ENCODE measurements around the gene ZSCAN10. TPM values are rescaled to one million over a fixed set of nuclear protein-coding genes. Genes with fewer than 3 reads are reported as not detected.

ZSCAN10 gene
- total and polyA plus RNA-seq, 9 of the 15 experiments (the other 6 are each of a cell fraction or from before 2014, with no cell fraction given), result 0.22 TPM; not detected in 8

DNA sequence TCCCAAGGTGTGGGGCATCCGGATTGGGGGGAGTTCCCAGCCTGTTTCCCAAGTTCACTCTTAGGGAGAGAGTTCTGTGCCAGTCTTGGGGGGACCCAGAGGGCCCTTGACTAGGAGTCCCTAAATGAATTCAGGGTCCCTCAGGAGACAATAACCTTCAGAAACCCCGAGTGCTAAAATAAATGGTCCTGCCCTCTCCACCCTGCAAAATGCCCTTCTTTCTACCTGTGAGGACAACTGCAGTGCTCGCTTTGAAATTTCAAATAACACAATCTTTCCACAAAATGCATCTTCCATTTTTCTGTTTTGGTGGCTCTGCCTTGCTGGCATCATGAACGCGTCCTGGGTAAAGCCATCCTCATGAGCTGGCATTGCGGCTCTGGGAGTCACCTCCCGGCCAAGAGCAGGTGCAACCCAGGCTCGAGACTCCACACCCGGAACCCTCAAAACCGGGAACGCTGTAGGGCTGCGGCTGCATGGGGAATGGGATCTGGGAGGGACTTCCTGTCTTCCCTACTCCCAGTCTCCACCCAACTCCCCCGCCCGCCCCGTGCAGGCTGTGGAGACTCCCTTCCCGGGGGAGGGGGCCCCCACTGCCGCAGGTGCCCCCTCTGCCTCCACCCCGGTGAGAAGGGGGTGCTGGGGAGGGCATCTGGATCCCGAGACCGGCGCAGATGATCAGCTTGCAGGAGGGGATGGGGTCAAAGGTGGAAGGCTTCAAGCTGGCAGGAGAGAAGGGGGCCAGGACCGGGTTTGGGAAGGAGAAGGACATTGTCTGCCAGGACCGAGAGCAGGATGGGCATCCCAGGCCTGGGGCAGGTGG, 13.2 kb upstream of the ZSCAN10 start, which contains the start of gene ZNF205 (continued):
- TF ChIP-seq AFF4 (CRISPR knock-in tag; IDR thresholded peaks at IDR 0.05) (no peak), HMG20A (CRISPR knock-in tag; conservative IDR thresholded peaks at IDR 0.05) (no peak), MEF2D (tag; conservative IDR thresholded peaks at IDR 0.05; ENCODE audit: low read depth) (no peak), L3MBTL2 (IDR thresholded peaks at IDR 0.05) (0 out of 2 replicates have a peak, but pooled peaks have one; percentile 25), PTTG1 (tag; IDR thresholded peaks at IDR 0.05; ENCODE audit: low read depth) (no peak), PHF8 (IDR thresholded peaks at IDR 0.05; ENCODE audit: borderline replicate concordance, low read length) (peak; percentile 66; the same call in 1 of the 2 replicates), EGR1 (conservative IDR thresholded peaks at IDR 0.05) (peak; percentile 56), JUNB (CRISPR knock-in tag; conservative IDR thresholded peaks at IDR 0.05) (no peak), ZNF282 (CRISPR knock-in tag; IDR thresholded peaks at IDR 0.05) (no peak), HOXB6 (CRISPR knock-in tag; IDR thresholded peaks at IDR 0.05; ENCODE audit: borderline replicate concordance) (no peak), ZNF444 (CRISPR knock-in tag; IDR thresholded peaks at IDR 0.05) (no peak), TEAD2 (tag; IDR thresholded peaks at IDR 0.05) (no peak), ZNF778 (CRISPR knock-in tag; IDR thresholded peaks at IDR 0.05) (no peak), KDM5B (IDR thresholded peaks at IDR 0.05; ENCODE audit: insufficient replicate concordance, low read depth, low read length) (peak; percentile 66), ATF1 (CRISPR knock-in tag; IDR thresholded peaks at IDR 0.05) (no peak), ATF1 (tag; IDR thresholded peaks at IDR 0.05) (0 out of 2 replicates have a peak, but pooled peaks have one; percentile 29), ARID1B (IDR thresholded peaks at IDR 0.05) (peak; percentile 9; the same call in 1 of the 2 replicates), POLR2B (IDR thresholded peaks at IDR 0.05; ENCODE audit: low read depth, partially characterized antibody) (peak; percentile 29), TOE1 (IDR thresholded peaks at IDR 0.05; ENCODE audit: borderline replicate concordance) (peak; percentile 60; the same call in 1 of the 2 replicates), TOE1 (CRISPR knock-in tag; IDR thresholded peaks at IDR 0.05; ENCODE audit: borderline replicate concordance, low read depth) (no peak), POLR2A (conservative IDR thresholded peaks at IDR 0.05) (peak; percentile 50; the same call in 1 of the 2 replicates), ZNF77 (CRISPR knock-in tag; IDR thresholded peaks at IDR 0.05) (no peak), DIDO1 (tag; IDR thresholded peaks at IDR 0.05; ENCODE audit: low read depth) (peak; percentile 95), TCFL5 (CRISPR knock-in tag; conservative IDR thresholded peaks at IDR 0.05) (no peak), ZNF766 (CRISPR knock-in tag; conservative IDR thresholded peaks at IDR 0.05) (peak; percentile 45; the same call in 1 of the 2 replicates)
- TF ChIP-seq, protein P1, sequence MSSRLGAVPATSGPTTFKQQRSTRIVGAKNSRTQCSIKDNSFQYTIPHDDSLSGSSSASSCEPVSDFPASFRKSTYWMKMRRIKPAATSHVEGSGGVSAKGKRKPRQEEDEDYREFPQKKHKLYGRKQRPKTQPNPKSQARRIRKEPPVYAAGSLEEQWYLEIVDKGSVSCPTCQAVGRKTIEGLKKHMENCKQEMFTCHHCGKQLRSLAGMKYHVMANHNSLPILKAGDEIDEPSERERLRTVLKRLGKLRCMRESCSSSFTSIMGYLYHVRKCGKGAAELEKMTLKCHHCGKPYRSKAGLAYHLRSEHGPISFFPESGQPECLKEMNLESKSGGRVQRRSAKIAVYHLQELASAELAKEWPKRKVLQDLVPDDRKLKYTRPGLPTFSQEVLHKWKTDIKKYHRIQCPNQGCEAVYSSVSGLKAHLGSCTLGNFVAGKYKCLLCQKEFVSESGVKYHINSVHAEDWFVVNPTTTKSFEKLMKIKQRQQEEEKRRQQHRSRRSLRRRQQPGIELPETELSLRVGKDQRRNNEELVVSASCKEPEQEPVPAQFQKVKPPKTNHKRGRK (tag; IDR thresholded peaks at IDR 0.05), result no peak
